Measurements from ENCODE around the gene ADAMTSL2. TPM values are rescaled to one million over a fixed set of nuclear protein-coding genes. Genes with fewer than 3 reads are reported as not detected.

Gene ADAMTSL2
- total and polyA plus RNA-seq, 2 of the 13 experiments (the other 11 are each of a cell fraction or from before 2014, with no cell fraction given) = 1.9 to 3.8 TPM

- TF ChIP-seq ZNF407 (CRISPR knock-in tag; IDR thresholded peaks at IDR 0.05; ENCODE audit: not compliant biosample characterization) (no peak), ZNF512 (CRISPR knock-in tag; IDR thresholded peaks at IDR 0.05) (no peak), ZNF574 (CRISPR knock-in tag; IDR thresholded peaks at IDR 0.05) (no peak), ZNF709 (CRISPR knock-in tag; IDR thresholded peaks at IDR 0.05) (no peak)
Observed at GRCh38 chr9:133529457-133529856, 5.0 kb upstream of the ADAMTSL2 start (continued).
